Central memory CD8-positive, alpha-beta T cell (primary cell): ENCODE results near the gene ING5.

ENCODE experiments used
- ATAC-seq: fragments of 150-1000 bp; cut with Tn5 transposase; replicated peaks from 2 replicates; pipeline ENCODE4 v1.10.0; 2022; ENCODE audit warnings: mild to moderate bottlenecking, moderate FRiP score, moderate number of reproducible peaks; ENCODE audit not compliant: poor library complexity, severe bottlenecking; ENCODE audit errors: extremely low read depth
- DNase-seq, 2 donors: peaks; one replicate each; pipeline ENCODE4 v3.0.0; 2021; ENCODE audit warnings: low spot score in 2 of 2
- H3K27ac Mint-ChIP-seq: one replicate; pipeline ENCODE4 v1.8.0; 2022; ENCODE audit warnings: low read depth, mild to moderate bottlenecking, moderate library complexity, mixed read lengths
- H3K27me3 Mint-ChIP-seq: one replicate; pipeline ENCODE4 v1.8.0; 2022; ENCODE audit warnings: mixed read lengths
- H3K36me3 Mint-ChIP-seq: one replicate; pipeline ENCODE4 v1.8.0; 2022; ENCODE audit warnings: mild to moderate bottlenecking, moderate library complexity, mixed read lengths; ENCODE audit not compliant: insufficient read depth
- H3K4me1 Mint-ChIP-seq: one replicate; pipeline ENCODE4 v1.8.0; 2022; ENCODE audit warnings: mixed read lengths
- H3K4me3 Mint-ChIP-seq: one replicate; pipeline ENCODE4 v1.8.0; 2022; ENCODE audit warnings: mild to moderate bottlenecking, moderate library complexity, mixed read lengths
- H3K9me3 Mint-ChIP-seq: one replicate; pipeline ENCODE4 v1.8.0; 2022; ENCODE audit warnings: mixed read lengths

Gene ING5

GRCh38 chr2:241764275-241765241 is 62.7 kb downstream of the ING5 start:
- Mint-ChIP-seq H3K36me3 (peaks cover 25% of the 10 kb centered on the region), H3K4me1 (peaks cover 33% of the 10 kb centered on the region), H3K27me3 (no peaks in the 10 kb centered on the region), H3K27ac (peak overlapping the region; percentile 99), H3K9me3 (no peaks in the 10 kb centered on the region), H3K4me3 (no peak overlapping the region)
- ATAC-seq (no peak), DNase-seq (no peak)

- peaks cover 28% of the 10 kb centered on the region for H3K4me1 Mint-ChIP-seq
- no peak overlapping the region for H3K27ac Mint-ChIP-seq
- H3K27me3 Mint-ChIP-seq: no peaks in the 10 kb centered on the region
- H3K9me3 Mint-ChIP-seq: no peaks in the 10 kb centered on the region
- no peak overlapping the region for H3K4me3 Mint-ChIP-seq
- ATAC-seq: no peak
- DNase-seq: no peak
- peaks cover 10% of the 10 kb centered on the region for H3K36me3 Mint-ChIP-seq
These were observed 65.8 kb downstream of the ING5 start for GRCh38 chr2:241767464-241768250.

- H3K4me3 Mint-ChIP-seq: no peak overlapping the region
- DNase-seq: no peak
These were observed 66.4 kb downstream of the ING5 start for GRCh38 chr2:241768251-241768711.

GRCh38 chr2:241768850-241769249 is 67.0 kb downstream of the ING5 start:
- peaks cover 1% of the 10 kb centered on the region for H3K36me3 Mint-ChIP-seq
- H3K27me3 Mint-ChIP-seq: no peaks in the 10 kb centered on the region
- no peak overlapping the region for H3K4me3 Mint-ChIP-seq
- H3K27ac Mint-ChIP-seq: no peak overlapping the region
- H3K9me3 Mint-ChIP-seq: no peaks in the 10 kb centered on the region
- no peak for ATAC-seq
- peaks cover 20% of the 10 kb centered on the region for H3K4me1 Mint-ChIP-seq
- peak in 1 of 2 donors; percentile 12 for DNase-seq

More at GRCh38 chr2:241768251-241768711, 66.4 kb downstream of the ING5 start:
- Mint-ChIP-seq H3K36me3 (peaks cover 4% of the 10 kb centered on the region), H3K9me3 (no peaks in the 10 kb centered on the region), H3K4me1 (peaks cover 26% of the 10 kb centered on the region), H3K27me3 (no peaks in the 10 kb centered on the region), H3K27ac (no peak overlapping the region)
- no peak for ATAC-seq

DNA sequence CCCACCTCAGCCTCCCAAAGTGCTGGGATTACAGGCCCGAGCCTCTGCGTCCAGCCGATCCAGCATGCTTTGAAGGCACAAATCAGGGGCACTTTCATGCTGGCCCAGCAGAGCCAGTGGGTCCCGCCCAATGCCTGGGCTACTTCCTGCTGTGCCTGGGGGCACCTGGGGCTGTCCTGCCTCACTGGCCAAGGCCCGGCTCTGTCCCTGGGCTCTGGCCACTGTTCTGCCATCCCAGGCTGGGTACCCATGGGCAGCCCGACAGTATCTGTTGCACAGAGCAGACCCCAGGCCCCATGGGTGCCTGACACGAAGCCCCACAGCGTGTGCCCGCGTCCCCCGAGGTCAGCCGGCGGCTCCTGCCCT is 68.0 kb downstream of the ING5 start:
- Mint-ChIP-seq H3K4me1 (peaks cover 15% of the 10 kb centered on the region), H3K27ac (no peak overlapping the region), H3K36me3 (peaks cover 3% of the 10 kb centered on the region), H3K4me3 (no peak overlapping the region), H3K9me3 (no peaks in the 10 kb centered on the region), H3K27me3 (no peaks in the 10 kb centered on the region)
- ATAC-seq (no peak), DNase-seq (no peak)

- H3K27ac Mint-ChIP-seq: no peak overlapping the region
- H3K27me3 Mint-ChIP-seq: peaks cover 4% of the 10 kb centered on the region
- peaks cover 3% of the 10 kb centered on the region for H3K36me3 Mint-ChIP-seq
- DNase-seq (peak in 1 of 2 donors; percentile 11), ATAC-seq (no peak)
- H3K4me1 Mint-ChIP-seq: peaks cover 15% of the 10 kb centered on the region
- no peaks in the 10 kb centered on the region for H3K9me3 Mint-ChIP-seq
- H3K4me3 Mint-ChIP-seq: no peak overlapping the region
These were observed 68.5 kb downstream of the ING5 start for GRCh38 chr2:241770185-241770935.

DNA sequence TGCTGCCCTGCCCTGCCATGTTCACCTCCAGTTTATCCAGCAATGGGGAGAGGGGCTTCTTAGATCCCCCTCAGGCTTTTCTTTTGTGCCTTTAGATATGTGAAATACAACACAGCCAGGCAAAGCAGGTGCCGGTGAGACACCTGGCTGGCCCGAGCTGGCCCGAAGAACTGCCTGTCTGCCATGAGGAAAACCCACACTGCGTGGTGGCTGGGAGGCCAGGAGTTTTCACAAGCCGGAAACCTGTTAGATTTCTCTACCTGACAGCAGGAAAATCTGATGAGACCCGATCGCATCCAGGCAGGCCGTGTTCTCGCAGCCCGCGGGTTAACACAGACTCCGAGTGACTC is 69.1 kb downstream of the ING5 start:
- no peak for ATAC-seq
- H3K9me3 Mint-ChIP-seq: no peaks in the 10 kb centered on the region

DNA sequence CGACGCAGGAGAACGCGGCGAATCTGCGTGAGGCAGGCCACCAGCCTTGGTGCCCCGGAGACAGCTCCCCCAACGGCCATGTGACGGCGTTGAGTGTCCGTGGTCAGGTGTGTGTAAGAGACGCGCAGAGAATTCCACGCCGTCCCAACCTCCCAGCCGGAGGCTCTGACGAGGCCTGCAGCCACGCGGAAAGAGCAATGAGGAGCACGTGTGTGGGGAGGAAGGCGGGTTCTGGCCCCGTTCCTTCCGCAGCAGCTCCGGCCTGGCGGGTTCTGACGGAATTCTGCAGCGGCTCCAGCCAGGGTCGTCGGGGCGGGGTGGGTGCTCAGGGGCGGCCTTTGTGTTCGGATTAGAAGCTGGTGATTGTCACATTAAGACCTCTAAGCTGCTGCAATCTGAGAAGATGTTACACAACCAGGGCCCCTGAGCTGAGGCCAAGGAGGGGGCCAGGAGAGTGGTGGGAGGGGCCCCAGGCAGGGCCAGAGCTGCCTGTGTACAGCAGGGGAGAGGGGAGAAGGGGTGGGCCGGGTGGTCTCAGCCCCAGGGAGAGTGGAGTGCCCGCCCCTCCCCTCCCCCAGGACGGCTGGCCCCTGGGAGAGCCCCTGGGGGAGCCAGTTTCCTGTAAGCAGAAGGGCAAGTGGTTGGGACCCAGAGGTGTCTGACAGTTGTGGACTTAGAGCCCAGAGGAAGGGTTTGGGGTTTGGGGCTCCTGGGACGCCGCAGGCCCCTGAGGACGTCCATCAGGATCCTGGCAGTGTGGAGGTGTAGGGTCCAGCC is 69.6 kb downstream of the ING5 start:
- peaks cover 3% of the 10 kb centered on the region for H3K36me3 Mint-ChIP-seq
- no peaks in the 10 kb centered on the region for H3K9me3 Mint-ChIP-seq
- peak in 1 of 2 donors; percentile 9 for DNase-seq
- H3K27ac Mint-ChIP-seq: no peak overlapping the region
- peak overlapping the region; percentile 56 for H3K4me3 Mint-ChIP-seq
- H3K27me3 Mint-ChIP-seq: peaks cover 9% of the 10 kb centered on the region
- no peak for ATAC-seq
- peaks cover 15% of the 10 kb centered on the region for H3K4me1 Mint-ChIP-seq

More for the DNA sequence above, 69.1 kb downstream of the ING5 start:
- Mint-ChIP-seq H3K4me3 (peak overlapping the region; percentile 11), H3K27ac (no peak overlapping the region), H3K36me3 (peaks cover 3% of the 10 kb centered on the region), H3K4me1 (peaks cover 15% of the 10 kb centered on the region), H3K27me3 (peaks cover 9% of the 10 kb centered on the region)
- DNase-seq: no peak

- H3K27ac Mint-ChIP-seq: no peak overlapping the region
- ATAC-seq (peak; percentile 55), DNase-seq (no peak)
- peaks cover 9% of the 10 kb centered on the region for H3K27me3 Mint-ChIP-seq
- H3K4me3 Mint-ChIP-seq: peak overlapping the region; percentile 56
- peaks cover 15% of the 10 kb centered on the region for H3K4me1 Mint-ChIP-seq
- H3K36me3 Mint-ChIP-seq: peaks cover 3% of the 10 kb centered on the region
- H3K9me3 Mint-ChIP-seq: no peaks in the 10 kb centered on the region
These were observed 70.2 kb downstream of the ING5 start for GRCh38 chr2:241772063-241772499.

DNA sequence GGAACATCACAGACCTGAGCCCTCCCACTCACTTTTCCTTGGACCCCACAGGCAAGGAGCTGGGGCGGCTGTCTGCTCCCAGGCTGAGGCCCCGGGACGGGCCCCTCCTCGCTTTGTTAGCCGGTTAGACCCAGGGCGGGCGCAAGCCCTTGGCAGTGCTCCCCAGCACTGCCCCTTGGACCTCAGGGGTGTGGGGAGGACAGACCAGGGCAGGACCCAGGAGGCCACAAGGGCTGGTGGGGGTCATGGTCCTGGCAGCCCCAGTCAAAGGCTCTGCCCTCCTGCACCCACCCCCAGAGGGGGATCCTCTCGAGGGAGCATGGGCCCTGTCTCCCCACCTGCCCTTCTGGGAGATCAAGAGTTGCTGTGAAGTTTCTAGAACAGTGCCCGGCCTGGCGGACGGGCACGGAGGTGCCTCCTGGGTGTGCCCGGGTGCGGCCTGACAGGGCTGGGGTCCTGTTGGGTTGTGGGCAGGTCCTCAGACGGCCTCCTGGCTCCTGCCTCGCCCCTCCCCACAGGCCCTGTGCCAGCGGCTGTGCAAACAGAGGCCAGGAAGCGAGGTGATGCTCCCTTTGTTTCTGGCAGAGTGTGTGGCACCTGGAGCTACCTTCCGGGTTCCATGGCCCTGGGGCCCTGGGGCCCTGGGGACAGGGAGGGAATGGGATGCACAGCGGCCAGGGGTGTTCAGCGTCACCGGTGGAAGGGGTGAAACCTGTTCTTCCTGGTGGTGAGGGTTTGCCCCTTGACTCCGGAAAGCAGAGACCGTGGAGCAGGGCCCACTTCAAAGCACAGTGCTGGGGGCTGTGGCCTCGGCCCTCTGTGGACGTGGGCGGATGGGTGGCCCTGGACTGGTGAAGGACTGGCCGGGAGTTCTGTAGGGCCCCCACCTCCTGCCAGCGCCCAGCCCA is 71.9 kb downstream of the ING5 start:
- Mint-ChIP-seq H3K4me3 (no peak overlapping the region), H3K4me1 (peaks cover 15% of the 10 kb centered on the region), H3K27ac (no peak overlapping the region), H3K36me3 (peaks cover 3% of the 10 kb centered on the region), H3K27me3 (peaks cover 9% of the 10 kb centered on the region), H3K9me3 (no peaks in the 10 kb centered on the region)
- DNase-seq (no peak), ATAC-seq (no peak)
